Stimulated activated CD8-positive, alpha-beta memory T cell treated with anti-CD3 and anti-CD28 coated beads, Interleukin-4, amount 100 ng/mL, for 48 hours (primary cell): ENCODE data around the gene CCM2.
A peak's percentile ranks its signal among the peaks of the same experiment; 100 is the strongest.

ENCODE experiments used
- DNase-seq: peaks from one replicate; pipeline ENCODE4 v3.0.0-alpha.2; 2020

The CCM2 gene

DNA sequence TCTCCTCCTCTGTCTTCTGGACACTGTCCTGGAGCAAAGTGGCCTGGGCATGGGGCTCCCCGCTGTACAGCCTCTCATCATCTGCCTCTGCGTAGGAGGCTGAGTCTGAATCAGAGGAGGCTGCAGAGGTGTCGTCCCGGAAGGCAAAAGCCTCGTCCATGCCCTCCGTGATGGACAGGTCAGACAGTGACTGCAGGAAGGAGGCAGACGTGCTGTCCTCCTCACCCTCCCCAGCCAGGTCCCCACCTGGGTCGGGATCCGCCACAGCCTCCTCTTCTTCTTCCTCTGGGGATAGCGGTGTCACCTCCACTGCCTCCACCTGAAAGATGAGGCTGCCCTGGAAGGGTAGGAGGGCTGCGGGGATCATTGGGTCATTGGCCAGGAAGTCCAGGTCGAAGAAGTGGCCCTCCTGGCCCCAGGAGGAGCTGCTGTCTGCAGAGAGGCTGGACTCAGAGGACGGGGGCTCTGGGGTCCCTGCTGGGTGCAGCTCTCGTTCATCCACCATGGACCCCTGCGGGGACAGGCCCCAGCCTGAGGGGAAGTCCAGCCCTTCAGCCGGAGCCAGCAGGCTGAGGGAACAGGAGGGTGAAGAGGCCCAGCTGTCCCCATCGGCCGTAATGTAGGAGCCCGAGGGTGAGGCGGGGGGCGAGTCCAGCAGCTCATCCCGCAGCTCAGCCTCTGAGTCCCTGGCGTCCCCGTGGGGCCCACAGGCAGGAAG is 85.1 kb downstream of the CCM2 start:
- no peak for DNase-seq

DNA sequence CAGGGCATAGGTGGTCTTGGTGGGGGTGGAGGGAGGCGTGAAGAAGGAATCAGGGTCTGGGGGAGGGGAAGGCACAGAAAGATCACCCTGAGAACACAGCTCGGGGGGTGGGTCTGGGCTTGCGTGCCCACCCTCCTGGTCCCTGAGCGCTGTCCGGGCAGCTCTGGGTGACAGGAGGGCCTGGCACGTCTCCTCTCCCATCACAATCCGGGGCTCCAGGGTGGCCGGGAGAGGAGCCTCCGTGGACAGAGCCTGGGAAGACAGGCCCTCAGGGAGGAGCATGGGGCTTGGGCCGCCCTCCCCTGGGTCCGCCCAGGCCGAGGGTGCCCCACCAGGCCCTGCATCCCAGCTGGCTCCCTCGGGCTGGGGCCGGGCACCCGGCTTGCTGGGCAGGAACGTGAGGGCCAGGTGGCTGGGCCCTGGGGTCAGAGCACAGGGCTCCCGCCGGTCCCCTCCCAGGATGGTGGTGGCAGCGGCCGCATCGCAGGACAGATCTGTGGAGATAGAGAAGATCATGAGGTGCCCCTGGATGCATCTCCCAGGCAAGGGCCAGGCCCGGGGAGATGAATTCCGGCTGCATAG is 85.7 kb downstream of the CCM2 start:
- no peak for DNase-seq

GRCh38 chr7:45086331-45087065 is 86.5 kb downstream of the CCM2 start:
- no peak for DNase-seq

DNA sequence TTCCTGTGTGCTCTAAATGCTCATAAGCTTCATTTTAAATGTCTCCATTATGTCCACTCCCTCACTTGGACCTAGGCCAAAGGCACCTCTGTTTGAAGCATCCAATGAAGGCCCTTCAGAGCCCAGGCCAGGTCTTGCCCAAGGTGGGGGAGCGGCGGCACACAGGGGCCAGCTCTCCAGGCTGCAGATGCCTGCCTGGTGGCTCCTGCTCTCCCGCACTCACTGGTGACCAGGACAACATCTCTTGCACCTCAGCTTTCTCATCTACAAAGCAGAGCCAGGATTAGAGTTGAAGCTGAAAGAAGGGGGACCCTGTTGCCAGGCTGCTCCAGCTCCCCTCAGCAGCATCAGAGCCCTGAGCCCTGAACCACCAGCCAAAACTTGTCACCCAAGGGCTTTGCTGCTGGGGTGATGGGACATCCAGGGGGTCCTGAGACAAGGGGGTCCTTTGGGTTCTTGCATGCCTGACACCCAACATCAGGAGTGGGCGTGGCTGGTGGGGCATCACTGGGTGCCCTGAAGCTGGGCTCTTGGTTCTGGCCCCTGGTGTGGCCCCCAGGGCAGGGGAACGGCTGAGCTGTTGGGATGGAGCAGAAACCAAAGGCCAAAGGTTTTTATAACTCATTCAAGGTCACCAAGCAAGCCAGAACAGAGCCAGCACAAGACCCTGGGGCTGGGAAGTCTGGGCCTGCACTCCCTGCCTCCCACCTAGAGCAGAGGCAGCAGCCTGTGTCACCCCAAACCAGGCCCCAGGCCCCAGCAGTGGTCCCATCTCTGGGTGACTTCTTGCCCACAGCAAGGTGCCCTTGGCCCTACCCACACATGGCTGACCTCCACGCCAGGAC is 87.5 kb downstream of the CCM2 start:
- no peak for DNase-seq

DNA sequence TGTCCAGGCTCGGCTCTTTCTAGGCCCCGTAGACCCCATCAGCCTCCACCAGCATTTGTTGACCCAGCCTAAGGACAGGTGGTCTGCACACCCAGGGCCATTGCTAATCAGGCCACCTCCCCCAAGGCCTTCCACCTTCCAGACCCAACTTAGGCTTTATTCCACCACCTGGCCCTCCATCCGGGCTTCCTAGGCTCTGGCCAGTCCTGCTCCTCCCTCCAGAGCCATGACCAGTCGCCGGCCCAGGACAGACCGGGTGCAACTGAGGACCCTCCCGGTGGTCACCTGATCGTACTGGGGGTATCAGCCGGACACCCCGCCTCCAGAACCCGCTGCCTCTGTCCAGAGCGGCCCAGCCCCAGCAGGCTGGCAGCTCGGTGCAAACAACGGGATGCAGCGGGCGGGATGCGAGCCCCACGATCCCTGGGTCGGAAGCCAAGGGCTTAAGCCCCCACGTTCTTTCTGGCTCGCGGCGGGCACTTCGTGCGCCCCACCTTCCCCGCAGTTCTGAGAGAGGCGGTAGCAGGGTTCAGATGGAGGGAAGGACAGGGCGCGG is 88.2 kb downstream of the CCM2 start:
- no peak for DNase-seq

DNA sequence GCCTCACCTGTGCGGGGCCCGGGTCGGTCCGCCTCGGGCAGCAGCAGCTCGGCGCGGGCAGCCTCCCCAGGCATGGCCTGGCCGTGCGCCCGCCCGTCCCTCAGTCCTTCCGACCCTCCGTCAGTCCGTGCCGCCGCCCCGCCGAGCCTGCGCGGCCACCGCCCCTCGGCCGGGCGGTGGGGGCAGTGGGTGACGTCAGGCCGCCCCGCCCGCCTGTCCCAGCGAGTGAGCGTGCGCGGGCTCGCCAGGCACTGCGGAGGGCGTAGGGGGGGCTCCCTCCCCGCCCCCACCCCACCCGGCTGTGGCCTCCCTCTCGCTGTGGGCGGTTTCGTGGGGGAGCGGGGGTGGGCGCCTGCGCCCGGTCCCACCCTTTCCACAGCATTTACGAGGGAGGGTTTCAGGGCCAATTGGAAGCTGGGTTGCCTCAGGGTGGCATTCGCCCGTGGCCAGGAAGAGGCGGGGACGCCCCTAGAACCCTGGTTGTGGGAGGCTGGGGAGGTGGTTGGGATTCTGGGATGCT is 88.9 kb downstream of the CCM2 start, which contains the start of gene NACAD:
Gene NACAD, minus strand, starts transcription at position 149 of the 520 bp plus-strand sequence. Its CDS starts 75 bp downstream, at position 74.
- DNase-seq = no peak

GRCh38 chr7:45089341-45089891 is 89.4 kb downstream of the CCM2 start:
- DNase-seq = peak; percentile 82

- no peak for DNase-seq
Observed at GRCh38 chr7:45092100-45092930, 92.3 kb downstream of the CCM2 start.

DNA sequence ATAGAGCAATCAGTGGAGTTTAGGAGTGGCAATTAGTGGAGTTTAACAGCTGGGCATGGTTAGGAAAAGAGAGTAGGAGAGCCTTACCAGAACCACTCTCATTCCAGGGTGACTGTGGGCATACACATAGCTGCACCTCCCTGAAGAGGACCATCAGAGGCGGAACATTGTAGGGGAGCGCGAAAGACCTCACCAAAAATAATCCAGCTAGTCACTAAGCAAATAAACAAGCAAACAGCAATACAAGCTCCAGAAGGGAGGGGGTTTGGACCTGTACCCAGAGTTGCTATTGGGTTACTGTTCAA is 92.9 kb downstream of the CCM2 start:
- DNase-seq = no peak

- no peak for DNase-seq
Observed at GRCh38 chr7:45098983-45099839, 99.2 kb downstream of the CCM2 start.

GRCh38 chr7:45099891-45100760 is 100.1 kb downstream of the CCM2 start:
- no peak for DNase-seq

DNA sequence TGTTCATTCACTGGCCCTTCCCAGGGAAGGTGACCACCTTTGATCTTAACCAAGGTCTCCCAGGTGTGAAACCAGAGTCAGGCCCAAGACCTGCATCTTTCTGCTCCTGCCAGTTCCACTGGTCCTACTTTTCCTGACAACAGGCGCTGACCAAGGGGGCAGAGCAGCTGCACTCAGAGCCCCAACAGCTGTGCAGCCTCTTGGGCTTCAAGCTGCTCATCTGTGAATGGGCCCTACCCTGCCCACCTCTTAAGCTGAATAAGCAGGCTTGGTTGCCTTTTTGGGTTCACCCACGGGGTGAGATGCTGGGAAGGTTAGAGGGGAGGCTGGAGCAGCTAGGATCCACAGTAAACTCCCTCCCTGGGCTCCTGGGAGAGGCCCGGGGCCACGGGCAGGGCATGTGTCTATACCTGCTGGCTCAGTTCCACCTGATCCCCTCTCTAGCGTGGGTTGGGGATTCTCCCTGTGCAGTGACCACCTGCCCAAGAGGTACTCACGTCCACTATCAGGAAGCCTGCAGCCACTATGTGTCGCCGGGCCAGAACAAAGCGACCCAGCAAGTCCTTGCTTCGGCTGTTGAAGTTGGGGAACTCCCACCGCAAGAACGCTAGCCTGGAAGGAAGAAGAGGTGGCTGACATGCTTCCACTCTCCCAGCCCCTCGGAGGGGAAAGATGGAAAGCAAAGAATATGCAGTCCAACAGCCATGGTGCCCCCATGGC is 100.9 kb downstream of the CCM2 start:
- DNase-seq = no peak

GRCh38 chr7:45101748-45102147 is 101.7 kb downstream of the CCM2 start:
- DNase-seq = no peak

GRCh38 chr7:45102785-45103712 is 103.0 kb downstream of the CCM2 start:
- DNase-seq = no peak

DNA sequence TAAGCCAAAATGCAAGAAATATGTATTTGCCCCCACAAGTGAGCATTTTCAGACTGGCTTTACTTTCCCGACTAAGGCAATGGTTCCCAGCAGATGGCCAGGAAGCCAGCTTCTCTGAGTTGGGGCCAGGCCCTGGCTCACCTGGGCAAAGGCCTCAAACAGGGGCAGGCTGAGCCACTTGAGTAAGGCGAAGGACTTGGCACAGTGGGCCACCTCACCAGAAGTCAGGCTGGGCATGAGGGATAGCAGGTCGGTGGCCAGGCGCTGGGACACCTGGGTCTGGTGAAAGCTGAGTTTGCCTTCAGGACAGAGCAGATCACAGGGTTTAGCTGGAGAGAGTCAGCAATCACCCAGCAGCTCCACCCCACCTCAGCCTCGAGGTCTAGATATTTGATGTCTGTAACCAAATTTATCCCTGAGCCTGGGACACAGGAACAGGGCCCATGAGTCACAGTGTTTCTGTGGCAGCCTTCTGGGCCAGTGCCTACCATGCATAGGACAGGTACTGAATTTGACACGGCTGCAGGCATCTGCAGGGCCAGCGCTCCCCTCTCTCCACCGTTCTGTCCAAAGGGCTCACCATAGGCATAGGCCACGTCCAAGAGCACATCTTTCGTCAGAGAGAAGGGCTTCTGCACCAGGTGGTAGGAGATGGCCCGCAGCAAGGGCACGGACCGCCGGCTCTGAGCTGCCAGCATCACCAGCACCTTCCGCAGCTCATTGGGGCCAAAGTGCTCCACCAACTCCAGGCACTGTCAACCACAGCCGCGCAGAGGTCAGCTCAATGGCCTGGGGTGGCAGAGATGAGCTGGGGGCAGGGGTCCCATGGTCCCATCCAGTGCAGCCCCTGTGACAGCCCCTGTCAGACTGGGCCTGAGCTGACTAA is 104.2 kb downstream of the CCM2 start:
- DNase-seq = no peak

DNA sequence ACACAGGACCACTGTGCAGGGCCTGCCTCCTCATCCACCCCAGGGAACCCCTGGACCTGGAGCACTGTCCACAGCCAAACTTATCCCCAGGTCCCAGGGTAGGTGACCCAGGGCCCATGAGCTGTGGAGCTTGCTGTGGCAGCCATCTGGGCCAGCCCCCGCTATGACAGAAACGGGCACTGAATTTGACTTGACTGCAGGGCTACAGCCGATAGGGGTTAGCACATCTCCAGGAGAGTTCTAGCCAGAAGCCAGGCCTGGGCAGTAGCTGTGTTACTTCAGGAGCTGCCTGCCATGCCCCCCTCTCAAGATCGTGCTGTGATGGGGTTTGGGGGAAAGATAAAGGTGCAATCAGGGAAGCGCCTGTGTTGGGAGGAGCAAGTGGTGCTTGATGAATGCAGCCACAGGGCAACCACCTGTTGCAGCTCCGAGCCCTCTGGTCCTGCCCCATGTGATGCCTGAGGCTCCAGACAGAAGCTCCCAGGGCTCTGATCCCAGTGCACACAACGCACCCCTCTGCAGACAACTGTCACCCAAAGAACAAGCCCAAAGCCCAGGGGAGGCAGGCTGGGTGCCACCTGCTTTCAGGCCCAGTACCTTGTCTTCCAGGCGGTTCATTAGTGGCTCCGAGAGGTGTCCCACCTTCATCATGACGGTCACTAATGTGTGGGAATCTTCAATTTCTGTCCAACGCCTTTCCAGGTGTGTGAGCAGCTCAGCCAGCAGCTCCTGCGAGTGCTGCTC is 105.0 kb downstream of the CCM2 start:
- DNase-seq = no peak
